A172 (cell line): ENCODE data around the gene IMPA2. TPM values are rescaled to one million over a fixed set of nuclear protein-coding genes. Genes with fewer than 3 reads are reported as not detected.
"Not testable (repeated sequence)": the region's sequence is repeated elsewhere in the genome, so short reads cannot be mapped to it uniquely, and the experiment has no call there.

Experiments
- DNase-seq: peaks from one replicate; pipeline ENCODE4 v3.0.0-alpha.2; 2015; ENCODE audit warnings: low spot score
- total RNA-seq: library from RNA; depleted of rRNA; stranded (reverse); fragments of >200 nt; shearing (Covaris generic); gene quantifications from 2 replicates; pipeline ENCODE4 v1.2.3, GENCODE V29; 2014; rRNA removed

Gene IMPA2
- total RNA-seq, 1 experiment from 2014 or later: 12.9 TPM

DNA sequence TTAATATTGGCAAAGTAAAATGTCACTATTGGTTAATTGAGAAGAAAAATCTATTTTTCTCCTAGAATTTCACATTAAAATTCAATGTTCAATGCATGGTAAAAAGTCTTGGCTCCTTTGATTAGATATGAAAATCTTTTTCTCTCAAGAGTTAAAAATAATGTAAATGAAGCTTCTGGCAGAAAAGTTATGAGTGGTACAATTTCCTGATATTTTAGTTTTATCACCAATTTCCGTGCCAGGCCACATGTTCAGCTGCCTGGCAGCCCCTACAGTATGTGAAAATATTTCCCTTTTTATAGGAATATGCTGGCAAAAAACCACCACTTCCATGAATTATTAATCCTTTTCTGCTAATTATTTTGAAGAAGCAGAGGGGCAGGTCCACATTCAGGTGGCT is 89.8 kb downstream of the IMPA2 start:
- DNase-seq: not testable (repeated sequence)

DNA sequence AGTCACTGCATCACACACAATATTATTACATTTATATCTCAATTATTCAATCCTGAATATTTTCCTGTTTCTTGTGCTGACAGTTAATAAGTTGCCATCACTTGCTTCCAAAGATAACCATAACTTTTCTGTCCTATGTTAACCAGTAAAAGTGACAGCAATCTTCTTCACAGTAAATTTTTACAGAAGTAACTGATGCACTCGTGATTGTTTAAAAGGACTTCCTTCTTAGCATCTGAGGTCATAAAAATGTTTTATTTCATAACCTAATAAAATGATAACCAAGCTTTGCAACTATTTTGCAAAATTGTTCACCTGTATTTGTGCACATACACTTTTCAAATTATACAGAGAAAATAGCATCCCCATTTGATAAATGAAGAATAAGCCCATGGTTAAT is 91.7 kb downstream of the IMPA2 start:
- DNase-seq: no peak

DNA sequence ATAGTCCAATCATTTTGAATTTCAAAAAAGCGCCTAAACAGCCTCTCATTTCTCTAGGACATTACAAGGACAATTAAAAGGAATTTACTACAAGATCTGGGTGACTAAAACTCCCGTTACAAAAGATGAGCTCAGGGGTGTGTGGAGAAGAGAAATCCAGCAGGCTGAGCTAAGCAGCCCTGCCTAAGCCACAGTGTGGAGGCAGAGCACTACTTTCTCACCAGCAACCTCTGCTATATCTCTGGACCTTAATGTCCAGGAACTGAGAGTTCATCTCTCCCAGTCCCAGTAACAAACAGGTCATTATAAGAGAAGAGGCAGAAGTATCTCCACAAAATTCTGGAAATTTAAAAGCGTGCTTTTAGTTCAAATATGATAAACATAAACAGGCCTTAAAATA is 93.4 kb downstream of the IMPA2 start:
- DNase-seq: no peak

DNA sequence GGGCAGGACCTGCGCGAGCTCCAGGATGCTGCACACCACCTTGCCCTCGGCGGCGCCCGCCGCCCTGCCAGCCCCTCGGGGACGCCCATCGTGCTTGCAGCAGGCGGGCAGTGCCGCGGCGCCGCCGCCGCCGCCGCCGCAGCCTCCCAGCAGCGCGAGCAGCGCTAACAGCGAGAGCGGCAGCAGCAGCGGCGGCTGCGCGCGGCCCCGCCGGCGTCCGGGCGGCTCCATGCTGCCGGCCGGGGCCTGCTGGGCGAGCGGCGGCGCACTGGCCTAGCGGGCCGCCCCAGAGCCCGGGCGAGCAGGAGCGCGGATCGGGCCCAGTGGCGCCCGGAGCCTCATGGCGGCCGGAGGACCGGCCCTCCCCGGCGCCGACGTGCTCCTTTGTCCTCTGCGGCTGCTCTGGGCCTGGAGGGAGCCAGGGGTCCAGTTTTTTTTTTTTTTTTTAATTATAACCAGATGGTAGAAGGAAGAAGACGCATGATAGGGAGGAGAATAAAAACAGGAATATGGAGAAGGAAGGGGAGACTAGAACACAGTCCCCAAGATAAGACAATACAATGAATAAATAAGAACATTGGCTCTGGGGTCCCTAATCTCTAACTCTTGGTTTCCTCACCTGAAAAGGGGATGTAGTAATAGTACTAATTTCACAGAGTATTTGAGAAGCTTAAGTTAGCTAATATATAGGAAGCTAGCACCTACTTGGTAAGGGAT is 95.3 kb downstream of the IMPA2 start:
- DNase-seq: no peak

DNA sequence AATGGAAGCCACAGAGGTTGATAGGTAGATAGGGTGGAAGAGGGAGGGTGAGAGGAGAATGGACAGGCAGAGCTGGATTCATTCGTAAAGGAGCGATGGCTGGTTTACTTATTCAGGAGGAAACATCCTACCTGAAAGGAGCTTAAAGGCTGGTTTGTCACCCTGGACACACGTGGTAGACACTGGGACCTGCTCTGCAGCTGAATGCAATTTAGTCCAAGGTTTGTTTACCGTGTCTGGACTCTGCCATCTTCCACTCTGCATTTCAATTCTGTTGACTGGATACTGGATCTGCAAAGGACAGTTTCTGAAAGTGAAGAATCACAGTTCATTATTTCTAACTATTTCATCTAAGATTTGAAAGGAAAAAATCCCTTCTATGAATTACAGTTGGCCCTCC is 96.7 kb downstream of the IMPA2 start:
- DNase-seq: not testable (repeated sequence)

DNA sequence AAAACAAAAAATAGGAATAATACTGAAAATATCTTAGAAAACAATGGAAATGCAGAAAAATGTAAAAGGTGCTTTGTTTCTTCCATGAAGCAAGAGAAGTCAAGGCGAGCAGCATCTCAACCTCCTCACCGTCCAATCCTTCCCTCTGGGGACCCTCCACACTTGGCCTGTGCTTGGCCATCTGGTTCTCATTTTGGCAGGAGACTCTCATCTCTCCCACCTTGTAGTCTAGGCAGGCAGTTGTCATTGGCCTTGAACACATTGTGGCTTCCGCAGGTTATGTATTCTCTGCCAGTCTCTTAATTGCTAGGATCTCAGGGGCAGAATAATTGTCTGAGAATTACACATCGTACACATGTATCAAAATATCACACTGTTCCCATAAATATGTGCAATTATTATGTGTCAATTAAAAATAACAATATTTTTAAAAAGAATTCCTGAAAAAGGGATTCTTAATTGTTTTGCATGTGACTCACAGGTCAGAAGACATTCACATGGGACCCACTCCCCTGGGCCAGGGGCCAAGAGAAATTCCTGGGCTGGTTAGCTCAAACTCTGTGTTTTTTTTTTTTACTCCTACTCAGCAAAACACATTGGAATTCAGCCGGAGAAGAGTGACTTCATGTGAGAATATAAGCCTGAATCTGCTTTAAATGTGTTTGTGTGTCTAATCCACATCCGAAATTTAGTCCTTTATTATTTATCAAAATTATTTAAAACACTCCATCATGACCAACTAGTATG is 98.4 kb downstream of the IMPA2 start:
- DNase-seq: peak; percentile 47

Other genes starting within 250 kb of the IMPA2 start
- gene CHMP1B, start 130.1 kb upstream of the IMPA2 start, total RNA-seq: 60.9 and 68.2 TPM in 2 replicates
- gene MPPE1, start 73.2 kb upstream of the IMPA2 start, total RNA-seq: 12.3 and 21.4 TPM in 2 replicates
- not detected in 2 replicates for gene ANKRD62, start 112.3 kb downstream of the IMPA2 start, total RNA-seq